Forelimb muscle (tissue), 1 donor: Measurements from ENCODE around the gene NFYC. TPM values are rescaled to one million over a fixed set of nuclear protein-coding genes. Genes with fewer than 3 reads are reported as not detected.
A peak's percentile ranks its signal among the peaks of the same experiment; 100 is the strongest.

Source experiments
- DNase-seq: peaks from one replicate; pipeline ENCODE4 v3.0.0-alpha.2; 2013; ENCODE audit warnings: low read depth
- polyA plus RNA-seq: library from polyadenylated mRNA; unstranded; fragments of 120-200 nt; gene quantifications from one replicate; pipeline ENCODE4 v1.2.1, GENCODE V29; 2013; ENCODE audit not compliant: insufficient read length

Gene NFYC
- polyA plus RNA-seq, result 53.4 TPM

DNA sequence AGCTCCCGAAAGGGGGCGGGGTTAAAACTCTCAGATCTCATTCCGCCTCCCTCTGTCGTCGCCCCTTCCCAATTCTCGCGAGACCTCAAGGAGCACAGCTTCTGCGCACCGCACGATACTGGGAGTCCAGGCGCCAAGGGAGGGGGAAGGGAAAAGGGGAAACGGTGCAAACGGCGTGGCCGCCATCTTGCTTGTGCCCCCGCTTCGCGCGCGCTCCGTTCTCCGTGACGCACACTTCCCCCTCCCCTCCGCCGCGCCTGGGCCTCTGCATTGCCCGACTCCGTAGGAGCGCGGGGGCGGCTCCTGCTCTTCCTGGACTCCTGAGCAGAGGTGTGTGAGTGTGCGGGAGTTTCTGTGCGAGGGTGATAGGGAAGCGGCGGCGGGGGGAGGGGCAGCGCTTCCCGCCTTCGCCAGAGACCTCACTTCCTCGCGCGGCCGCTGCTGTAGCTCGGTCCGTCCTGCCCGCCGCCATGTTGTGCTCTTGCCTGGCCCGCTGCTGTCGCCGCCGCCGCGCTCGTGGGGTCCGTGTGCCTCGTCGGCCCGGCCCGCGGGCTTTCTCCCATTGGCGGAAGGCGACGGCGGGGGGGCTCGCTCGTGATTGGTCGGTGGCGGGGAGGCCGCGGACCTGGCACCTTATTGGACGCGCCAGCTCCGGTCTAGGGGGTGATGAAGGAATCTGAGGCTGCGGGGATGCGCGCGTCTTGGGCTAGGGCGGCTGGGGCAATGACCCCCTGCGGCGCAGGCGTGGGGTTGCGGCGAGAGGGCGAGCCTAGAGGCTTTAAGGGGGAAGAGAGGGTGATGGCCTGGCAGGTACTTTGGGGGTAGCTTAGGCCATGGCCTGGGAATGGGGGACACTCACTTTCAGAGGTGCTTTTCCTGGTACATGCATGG lies at the start of gene NFYC:
NFYC (plus strand) TSS at position 167 of the 891 bp plus-strand sequence. CDS start 47,140 bp downstream, outside the sequence.
- peak; percentile 98 for DNase-seq

DNA sequence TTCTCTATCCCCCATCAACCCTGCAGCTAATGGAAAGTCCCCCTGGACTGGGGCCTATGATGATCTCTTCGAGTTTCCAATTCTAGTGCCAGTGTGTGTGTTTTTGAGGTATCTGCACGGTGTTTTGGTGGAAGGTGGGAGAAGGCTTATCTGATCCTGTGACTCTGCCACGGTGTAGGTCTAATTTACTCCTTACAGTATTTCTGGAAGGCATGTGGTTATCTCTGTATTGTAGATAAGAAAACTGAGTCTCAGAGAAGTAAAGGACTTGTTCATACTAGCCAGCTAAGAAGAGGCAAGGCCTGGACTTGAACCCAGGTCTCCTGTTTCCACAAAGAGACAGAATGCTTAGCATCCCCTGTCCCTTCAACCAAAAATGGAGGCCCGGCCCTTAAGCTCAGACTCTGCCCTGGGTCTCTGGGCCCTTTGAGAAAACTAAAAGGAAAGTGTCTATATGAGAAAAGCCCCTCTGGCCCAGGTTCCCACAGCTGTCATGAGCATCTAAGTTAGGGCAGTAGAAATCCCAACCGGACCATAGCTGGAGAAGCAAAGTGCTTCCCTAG lies 46.3 kb upstream of the NFYC start:
- no peak for DNase-seq

DNA sequence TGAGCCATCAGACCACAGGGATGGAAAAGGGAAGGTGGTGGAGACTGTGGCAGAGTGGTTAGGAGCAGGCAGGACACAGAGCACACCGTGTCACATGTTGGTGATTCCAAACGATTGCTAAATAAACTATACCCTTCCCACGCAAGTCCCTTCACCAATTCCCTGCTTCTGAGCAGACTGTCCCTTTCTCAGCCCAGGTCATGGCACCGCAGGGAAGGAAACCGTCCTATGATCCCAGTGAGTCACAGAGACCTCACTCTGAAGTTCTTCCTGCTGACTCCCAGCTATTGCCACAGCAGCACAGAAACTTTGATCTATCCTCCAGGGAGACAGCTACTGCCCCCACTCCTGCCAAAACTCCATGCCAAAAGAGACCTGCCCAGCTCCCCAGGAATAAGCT lies 45.2 kb upstream of the NFYC start:
- no peak for DNase-seq

DNA sequence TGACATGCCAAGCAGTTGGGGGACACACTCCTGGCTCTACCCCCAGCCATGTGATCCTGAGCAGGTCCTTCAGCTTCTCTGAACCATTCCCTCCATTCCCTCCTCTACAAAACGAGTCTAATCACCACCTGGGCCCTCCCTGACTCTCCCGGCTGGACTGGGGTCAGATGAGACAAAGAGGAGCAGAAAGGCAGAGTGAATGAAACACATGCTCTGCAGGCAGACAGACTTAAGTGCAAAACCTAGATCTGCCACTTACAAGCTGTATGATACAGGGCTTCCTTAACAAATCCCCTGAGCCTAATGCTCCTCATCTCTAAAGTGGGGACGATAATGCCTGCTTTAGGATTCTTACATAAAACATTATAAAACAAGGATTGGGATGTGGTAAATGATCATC lies 43.3 kb upstream of the NFYC start:
- DNase-seq, result no peak

DNA sequence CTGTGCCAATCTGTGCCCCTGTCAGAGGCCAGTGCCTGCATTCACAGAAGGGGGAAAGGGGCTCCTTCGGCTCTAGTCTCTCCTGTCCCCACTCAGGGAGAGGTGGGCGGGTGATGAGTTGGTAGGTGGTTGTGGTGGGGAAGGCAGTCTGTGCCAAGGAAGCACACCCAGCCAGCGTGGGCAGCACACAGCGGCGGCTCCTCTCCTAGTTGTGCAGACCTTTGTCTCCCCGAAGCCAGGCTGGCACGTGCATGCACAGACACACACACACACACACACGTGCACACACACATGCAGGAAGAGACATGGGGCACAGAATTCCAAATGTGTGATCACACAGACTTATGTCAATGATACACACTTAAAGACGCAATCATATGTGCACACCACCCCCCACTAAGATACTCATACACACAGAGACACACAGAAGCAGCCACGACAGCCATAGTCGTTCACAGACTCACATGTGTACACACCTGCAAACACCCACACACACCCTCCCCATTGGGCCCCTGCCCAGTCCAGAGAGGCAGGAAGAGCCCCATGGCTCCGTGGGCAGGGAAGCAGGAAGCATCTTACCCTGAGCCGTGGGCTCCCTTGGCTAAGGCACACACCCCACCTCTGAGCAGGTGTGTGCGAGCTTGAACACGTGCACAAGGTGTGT lies 42.4 kb upstream of the NFYC start:
- no peak for DNase-seq

DNA sequence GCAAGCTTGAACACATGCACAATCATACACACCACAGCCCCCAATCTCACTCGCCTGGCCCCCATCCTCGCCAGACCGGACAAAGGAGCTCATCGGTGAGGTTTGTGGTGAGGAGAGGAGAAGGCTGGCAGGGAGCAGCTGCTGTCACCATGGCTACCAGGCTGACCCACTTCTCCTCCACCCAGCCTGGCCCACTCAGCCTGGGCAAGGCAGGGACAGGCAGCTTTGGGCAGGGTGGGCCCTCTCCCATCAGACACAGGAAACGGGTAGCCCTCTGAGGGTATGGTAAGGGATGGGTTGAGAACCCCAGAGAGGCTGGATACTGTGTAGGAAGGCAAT lies 41.9 kb upstream of the NFYC start:
- DNase-seq, result no peak

DNA sequence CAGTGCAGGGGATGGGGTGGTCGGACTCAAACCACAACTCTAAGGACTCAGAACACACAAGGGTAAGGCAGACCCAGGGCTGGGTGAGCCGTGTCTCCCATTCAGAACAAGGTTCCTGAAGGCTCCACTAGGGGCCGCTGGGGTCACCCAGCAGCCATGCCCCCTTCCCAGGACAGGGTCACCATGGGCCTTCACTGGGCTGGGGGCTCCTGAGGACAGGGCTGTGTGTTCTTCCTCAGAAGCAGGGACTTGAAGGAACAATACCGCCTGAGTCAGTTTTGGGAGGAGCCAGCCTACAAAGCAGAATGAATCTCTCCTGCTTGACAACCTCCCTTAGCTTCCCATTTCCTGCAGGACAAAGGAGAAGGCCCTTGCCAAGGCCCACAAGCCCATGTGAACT lies 41.4 kb upstream of the NFYC start:
- no peak for DNase-seq

DNA sequence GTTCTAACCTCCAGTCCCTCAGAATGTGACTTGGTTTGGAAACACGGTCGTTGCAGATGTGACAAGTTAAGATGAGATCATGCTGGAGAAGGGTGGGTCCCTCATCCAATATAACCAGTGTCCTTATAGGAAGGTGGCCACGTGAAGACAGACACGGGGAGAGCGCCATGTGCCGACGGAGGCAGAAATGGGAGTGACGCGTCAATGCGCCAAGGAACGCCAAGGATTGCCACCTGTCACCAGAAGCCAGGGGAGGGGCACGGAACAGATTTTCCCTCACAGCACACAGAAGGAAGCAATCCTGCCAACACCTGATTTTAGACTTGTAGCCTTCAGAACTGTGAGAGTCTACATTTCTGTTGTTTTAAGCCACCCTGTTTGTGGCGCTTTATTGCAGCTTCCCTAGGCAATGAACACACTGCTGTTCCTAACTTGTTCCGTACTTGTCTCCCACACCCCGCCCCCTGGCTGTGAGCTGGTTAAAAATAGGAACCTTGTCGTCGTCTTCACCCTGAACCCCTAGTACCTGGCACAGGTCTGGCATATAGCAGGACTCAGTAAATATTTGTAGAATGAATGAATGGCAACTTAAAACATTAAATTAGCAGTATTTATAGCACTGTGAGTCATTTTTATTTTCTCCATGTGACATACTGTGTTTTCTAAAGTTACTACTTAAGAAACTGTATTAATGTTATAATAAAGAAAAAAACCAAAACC lies 40.2 kb upstream of the NFYC start:
- DNase-seq, result no peak

DNA sequence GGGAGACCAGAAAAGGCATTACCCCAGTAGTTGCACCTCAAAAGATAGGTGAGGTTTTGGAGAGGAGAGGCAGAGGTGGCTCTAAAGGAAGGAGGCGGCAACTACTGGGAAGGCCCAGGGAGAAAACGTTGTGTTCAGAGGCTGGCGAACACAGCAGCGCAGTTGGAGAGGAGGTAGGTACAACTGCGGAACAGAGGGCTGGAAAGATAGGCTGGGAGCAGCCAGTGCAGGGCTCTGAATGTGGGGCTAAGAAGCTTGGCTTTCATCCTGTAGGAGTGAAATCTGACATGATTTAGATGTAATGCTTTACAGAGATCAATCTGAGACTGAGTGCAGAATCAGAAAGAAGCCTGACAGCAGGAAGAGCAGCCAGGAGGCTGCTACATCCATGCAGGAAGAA lies 39.0 kb upstream of the NFYC start:
- no peak for DNase-seq

DNA sequence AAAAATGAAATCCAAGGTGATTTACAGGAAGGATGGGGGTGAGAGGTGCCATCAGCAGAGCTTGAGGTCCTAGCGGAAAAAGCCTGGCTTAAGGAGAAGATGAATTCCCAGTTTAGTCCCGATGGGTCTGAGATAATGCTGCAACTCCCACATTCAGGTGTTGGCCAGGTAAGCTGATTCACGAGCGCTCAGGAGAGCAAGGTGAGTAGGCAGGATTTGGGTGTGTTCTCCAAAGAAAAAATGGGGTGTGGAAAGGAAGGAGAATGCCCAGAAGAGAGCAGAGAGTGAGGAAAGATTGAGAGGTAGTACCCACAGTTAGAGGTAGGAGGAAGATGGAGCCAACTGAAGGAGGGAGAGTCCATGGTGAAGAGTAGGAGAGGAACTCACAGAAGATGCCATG lies 38.5 kb upstream of the NFYC start:
- no peak for DNase-seq

DNA sequence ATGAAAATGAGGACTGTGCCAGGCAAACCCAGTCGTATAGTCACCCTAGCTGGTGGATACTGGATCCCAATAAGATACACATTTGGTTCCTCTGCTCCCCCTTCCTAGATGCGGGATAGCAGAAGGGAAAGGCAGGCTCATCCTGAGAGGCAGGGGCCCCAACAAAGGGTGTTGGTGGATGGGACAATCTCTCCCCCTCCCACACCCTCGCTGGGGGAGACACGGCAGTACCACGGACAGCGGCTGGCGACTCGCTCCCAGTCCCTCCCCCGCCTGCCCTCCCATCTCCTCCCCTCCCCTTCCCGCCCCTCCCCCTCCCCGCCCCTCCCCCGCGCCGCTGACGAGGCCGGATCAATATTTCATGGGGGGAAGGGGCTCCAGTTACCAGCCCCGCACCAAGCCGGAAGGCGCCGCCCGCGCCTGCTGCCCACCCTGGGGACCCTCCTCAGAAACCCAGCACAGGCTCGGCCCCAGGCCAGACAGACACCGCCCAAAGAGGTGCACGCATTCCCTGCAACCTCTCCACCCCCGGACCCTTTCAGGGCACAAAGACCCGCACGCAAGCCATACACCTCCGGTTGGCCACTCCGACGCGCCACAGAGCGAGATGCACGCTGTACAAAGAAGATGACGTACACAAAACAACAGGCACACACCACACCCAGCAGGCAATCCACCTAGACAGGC lies 37.5 kb upstream of the NFYC start:
- DNase-seq, result no peak

DNA sequence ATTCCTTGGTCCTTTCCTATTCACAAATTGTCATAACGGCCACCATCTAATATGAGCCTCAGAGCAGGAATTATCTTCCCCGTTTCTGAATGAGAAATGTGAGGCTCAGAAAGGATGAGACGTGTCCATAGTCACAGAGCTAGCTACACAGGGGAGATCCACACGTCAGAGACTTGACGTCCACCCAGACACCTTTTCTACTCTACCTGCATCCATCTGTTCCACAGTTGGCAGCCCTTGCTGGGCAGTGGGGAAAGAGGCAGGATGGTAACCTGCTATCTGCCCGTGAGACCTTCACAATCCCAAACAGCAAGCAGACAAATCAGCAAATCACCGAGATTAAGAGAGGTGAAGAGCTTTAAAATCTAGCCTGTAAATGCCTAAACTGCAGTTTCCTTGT lies 34.5 kb upstream of the NFYC start:
- DNase-seq, result no peak

DNA sequence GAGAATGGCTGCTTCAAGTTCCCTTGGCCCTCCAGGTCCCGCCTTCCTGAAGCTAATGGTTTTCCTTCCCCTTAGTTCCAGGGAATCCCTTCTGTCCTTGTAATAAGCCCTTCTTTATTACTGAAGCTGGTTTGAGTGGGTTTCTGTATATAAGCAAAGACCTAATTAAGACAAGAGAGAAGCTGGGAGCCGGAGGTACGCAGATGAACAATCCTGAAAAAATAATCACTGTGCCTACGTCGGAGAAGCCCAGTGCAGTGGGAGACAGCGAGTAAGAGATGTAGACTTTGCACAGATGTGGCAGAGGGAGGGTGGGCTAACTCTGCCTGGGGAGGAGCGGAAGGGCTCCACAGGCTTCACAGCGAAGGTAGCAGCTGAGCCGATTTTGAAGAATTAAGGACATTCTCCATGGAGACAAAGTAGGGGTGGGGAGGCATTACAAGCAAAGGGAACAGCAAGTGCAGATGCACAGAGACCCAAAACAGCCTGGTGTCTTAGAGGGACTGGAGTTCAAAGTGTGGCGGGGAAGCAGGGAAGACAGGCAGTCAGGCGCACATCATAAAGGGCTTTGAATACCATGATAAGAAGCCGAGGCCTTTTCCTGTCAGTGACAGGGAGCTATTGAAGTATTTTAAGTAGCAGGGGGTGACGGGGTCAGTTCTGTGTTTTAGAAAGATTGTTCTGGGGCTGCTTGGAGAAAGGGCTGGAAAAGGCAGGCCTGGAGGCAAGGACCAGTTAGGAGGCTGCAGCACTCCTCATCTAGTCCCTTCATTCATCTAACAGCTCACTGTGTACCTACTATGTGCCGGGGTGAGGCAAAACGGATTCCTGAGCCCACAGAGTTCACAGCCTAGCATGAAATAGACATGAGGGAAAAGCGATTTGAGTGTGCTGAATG lies 32.5 kb upstream of the NFYC start:
- DNase-seq, result no peak

DNA sequence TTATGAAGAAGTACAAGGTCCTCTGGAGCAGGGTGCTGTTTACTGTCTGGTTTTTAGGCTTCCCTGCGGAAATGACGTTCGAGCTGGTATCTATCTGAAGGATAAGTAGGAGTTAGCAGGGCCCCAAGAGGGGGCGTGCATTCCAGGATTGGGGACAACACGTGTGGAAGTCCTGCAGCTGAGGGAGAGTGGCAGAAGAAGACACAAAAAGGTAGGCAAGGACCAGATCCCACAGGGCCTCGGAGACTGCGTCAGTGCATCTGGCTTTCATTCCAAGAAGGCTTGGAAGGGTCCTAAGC lies 31.9 kb upstream of the NFYC start:
- DNase-seq, result no peak

DNA sequence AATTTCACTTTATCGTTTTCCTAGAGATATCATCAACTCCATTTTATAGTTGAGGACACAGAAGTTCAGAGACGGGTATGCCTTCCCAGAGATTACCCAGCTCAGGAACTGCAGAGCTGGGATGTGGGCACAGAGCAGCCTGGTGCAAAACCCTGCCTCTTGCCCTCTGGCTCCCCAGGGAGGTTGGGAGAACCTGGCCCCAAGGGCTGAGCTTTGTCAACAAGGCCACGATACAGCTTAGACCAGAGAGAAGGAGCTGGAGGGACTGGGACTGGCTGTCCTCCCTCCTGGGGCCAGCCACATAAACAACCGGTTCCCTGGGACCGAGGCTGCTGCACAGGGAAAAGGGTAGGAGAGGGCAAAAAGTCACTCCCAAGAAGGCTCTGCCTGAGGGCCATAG lies 29.8 kb upstream of the NFYC start:
- no peak for DNase-seq

DNA sequence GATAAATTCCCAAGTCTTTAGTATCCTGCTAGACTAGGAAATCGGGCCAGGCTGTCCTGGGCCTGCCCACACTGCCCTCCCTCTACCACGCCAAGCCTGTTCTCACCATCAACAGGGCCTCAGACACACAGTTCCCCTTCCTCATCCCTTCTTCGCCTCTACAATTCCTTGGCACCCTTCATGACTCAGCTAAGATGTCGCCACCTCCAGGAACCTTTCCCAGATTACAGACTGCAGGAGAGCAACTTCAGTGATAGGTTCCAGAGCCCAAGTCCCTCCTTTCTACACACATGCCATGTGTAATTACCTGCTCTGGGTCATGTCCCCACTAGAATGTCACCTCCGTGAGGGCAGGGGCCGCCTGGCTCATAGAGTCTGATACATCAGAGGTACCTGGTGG lies 29.4 kb upstream of the NFYC start:
- no peak for DNase-seq

DNA sequence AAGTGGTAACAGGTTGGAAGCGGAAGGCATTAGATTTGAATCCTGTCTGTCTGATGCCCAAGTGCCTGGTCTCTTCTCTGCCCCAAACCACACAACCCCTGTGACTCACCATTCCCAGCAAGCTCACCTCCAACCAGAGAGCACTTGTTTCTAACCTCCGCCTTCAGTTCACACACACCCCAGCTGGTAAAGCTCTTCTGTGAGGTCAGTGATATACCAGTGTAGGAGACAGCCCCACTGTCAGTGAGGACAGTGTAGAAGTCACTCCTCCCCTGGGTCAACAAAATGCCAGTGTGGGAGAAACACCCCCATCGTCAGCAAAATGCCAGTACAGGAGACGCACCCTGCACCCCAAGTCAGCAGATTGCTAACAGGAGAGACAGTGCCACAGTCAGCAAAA lies 28.6 kb upstream of the NFYC start:
- DNase-seq, result no peak

DNA sequence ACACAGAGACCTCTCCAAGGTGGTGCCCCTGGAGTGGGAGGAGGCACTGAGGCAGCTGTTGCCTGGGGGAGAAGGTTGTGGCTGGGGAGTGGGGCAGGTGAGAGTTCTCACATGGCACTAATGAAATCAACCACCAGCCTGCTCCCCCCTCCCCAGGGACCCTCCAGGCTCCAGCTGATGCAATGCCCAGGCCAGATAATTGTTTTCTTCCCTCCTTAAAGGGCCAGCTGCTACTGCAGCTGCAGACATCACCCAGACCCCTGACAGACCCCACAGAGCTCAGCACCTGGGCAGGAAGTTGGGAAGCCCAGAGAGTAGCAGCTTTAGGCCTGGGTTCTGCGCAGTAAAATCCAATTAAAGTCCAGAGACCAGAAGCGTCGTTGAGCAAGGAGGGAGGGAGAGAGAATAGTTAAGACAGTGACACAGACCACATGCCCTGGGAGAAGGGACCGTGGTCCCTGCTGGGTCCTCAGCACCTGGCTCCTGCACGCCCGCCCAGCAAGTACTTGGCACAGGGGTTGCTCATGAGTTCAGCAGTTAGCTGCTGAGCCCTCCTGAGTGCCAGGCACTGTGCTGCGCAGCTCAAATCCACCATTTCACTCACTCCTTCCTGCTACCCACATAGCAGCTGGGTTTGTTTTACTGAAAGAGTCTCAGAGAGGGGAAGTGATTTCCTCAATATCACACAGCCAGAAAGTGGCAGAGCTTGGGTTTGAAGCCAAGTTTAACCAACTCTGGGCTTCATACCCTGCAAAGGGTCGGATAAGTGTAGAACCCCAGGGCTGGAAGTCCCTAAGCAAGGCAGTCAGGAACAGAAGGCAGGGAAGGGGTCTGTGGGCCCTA lies 28.0 kb upstream of the NFYC start:
- DNase-seq, result no peak

DNA sequence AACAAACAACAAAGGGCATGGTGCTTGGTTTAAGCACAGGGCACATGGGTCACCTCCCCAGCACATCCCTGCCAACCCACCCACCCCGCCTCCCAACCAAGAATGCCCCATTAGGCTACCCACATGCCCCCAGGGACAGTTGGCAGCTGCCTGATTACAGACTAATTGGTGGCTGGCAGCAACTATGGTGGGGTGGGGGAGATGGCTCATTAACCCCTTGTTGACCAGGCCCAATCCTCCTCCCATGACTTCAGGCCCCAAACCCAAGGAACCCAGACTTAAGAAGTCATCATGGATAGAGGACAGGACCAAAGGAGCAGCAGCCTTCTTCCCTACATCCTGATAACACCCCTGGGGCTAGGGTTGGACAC lies 27.4 kb upstream of the NFYC start:
- no peak for DNase-seq

DNA sequence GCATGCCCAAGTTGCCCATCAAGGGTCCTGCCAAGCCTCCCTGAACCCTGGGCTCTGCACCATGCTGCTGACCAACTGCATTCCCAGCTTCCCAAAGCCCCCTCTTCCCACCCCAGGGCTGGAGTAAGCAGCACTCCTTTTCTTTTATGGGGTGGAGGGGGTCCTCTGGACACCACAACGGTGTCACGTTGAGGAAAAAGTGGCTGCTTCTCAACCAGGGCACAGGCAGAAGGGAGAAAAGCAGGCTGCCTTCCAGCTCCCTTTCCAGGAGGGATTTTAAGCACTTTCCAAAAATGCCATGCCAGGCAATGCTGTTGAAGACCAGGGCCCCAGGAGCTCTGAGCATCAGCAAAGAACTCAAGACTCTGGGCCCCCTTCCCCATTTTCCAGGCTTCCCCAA lies 26.7 kb upstream of the NFYC start:
- DNase-seq, result no peak
